OCI-LY1 (cell line): Measurements from ENCODE around the gene NEUROD2.
A peak's percentile ranks its signal among the peaks of the same experiment; 100 is the strongest.

Source experiments
- CTCF ChIP-seq: fragments of 200-600 bp; sonication (generic), shearing (Covaris generic); IDR thresholded peaks from 2 replicates; pipeline ENCODE4 v1.5.1; 2017; ENCODE audit warnings: mild to moderate bottlenecking, antibody characterized with exemption, low read length, moderate library complexity, mixed read lengths
- EZH2 ChIP-seq: fragments of 200-600 bp; sonication (generic), shearing (Covaris generic); IDR thresholded peaks from 2 replicates; pipeline ENCODE4 v1.8.0; 2017; ENCODE audit warnings: borderline replicate concordance, mixed run types, mild to moderate bottlenecking, antibody characterized with exemption, low read length, moderate library complexity, mixed read lengths

GRCh38 chr17:39621523-39622379 lies 14.0 kb upstream of the NEUROD2 start:
- no peak for TF ChIP-seq EZH2
- peak; percentile 100 for TF ChIP-seq CTCF
